ENCODE data around the gene MAGEA9.
"Not testable (repeated sequence)": the region's sequence is repeated elsewhere in the genome, so short reads cannot be mapped to it uniquely, and the experiment has no call there.

MAGEA9 gene

DNA sequence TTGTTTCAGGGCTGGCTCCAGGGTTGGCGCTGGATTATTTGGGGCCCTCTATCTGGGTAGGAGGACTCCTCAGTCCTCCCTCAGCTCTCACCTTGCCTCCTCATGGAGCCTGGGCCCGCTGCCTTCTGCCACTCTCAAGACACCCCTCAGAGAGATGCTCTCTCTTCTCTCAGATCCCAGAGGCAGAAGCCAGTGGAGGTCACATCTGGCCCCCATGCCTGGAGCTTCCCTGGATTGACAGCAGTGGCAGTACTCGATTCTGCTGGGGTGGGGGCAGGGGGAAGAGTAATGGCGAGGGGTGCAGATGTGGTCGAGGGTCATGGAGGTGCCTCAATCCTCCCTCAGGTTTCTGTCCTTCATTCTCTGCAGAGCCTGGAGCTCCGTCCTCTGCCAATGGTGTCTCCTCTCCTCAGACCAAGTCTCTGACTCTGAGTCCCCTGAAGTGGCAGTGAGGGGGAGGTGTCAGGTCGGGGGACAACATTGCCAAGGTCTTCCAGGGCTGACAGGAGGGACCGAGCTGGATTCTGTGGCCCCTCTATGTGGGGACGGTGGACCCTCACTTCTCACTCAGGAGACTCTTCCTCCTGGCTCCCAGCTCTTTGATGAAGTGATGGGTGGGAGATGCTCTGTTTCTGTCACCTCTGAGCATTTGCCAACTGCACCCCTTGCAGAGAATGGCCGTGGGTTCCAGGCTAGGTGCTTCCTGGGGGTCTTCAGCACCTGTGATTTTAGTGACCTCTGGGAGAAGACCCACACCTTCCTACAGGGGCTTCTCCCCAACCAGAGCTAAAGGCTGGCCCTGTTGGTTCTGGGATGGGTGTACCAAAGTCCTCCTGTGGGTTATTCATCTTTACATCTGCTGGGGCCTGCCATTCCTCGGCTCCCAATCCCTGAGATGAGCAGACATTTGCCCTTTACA, 18.8 kb upstream of the MAGEA9 start:
- no peak overlapping the region for H3K27ac ChIP-seq
- TF ChIP-seq, protein P1, sequence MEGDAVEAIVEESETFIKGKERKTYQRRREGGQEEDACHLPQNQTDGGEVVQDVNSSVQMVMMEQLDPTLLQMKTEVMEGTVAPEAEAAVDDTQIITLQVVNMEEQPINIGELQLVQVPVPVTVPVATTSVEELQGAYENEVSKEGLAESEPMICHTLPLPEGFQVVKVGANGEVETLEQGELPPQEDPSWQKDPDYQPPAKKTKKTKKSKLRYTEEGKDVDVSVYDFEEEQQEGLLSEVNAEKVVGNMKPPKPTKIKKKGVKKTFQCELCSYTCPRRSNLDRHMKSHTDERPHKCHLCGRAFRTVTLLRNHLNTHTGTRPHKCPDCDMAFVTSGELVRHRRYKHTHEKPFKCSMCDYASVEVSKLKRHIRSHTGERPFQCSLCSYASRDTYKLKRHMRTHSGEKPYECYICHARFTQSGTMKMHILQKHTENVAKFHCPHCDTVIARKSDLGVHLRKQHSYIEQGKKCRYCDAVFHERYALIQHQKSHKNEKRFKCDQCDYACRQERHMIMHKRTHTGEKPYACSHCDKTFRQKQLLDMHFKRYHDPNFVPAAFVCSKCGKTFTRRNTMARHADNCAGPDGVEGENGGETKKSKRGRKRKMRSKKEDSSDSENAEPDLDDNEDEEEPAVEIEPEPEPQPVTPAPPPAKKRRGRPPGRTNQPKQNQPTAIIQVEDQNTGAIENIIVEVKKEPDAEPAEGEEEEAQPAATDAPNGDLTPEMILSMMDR (conservative IDR thresholded peaks at IDR 0.05) = no peak

DNA sequence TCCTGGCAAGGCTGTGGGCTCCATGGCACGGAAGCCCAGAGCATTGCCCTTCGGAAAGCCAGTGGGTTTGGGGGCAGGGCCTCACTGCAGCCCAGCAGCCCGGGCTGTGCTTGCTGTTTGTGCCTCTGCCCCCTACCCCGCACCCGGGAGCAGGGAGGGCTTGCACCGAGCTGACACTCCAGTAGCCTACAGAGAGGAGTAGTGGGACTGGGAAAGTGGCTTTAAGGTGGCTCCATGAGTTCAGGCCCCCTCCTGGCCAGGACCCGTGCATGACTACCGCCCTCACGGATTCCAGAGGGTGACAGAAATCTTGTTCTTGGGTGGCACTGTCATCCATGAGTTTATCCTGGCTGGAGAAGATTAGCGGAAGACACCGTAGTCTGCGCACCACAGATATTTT, 11.4 kb upstream of the MAGEA9 start:
- not testable (repeated sequence) for H3K27ac ChIP-seq

DNA sequence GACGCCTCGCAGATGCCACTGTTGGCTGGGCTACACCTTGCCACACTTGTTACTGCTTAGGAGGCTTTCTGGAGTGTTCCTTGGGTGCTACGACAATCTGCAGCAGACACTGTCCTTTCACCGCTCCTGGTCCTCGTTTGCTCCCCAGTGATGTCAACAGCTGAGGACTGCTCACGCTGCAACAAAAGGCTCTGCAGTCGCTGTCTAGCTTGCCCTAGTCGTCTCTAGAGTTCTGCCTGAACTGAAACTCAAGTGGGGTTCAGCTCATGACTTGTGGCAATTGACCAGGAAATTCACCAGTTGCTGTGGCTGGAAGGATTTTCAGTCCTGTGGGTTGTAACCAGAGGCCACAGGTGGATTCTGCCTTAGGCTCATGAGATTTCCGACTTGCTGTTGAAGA, 8.7 kb upstream of the MAGEA9 start:
- not testable (repeated sequence) for H3K27ac ChIP-seq

DNA sequence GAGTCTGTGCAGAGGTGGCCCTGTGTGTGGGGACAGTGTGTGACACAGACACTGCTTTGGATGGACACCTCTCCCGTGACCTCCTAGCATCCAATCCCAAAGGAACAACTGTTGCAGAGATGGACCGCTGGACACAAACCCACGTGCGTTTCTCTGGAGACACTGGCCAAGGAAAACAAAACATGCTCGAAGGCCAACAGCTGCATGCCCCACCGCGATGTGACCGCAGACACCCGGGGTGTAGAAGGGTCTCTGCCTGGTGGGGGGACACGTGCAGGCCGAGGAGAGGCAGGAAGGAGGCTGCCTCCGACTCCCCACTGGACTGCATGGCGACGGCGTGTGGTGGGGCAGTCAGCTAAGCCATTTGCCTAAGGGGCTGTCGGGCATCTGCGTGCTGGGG, 8.0 kb upstream of the MAGEA9 start, which contains the start of gene HSFX1:
Gene HSFX1, plus strand, starts transcription at position 301 of the 400 bp plus-strand sequence. CDS start 614 bp downstream, outside the sequence.
- not testable (repeated sequence) for H3K27ac ChIP-seq

DNA sequence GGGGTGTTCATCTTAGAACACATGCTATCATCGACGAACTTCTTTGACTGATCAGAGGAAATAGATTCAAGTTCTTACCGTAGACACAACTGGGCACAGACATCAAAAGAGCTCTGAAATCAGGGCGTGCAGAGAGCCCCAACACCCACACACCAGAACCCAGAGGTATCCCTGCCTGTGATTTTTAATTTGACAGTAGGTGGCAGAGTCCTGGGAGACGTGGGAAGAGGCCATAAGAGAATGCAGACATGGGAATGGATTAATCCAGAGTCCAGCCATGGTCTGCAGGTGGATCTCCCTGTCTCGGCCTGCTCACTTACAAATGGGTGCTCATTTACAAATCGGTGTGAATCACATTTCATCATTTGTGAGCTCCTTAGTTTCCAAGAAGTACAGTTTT, 3.7 kb upstream of the MAGEA9 start:
- not testable (repeated sequence) for H3K27ac ChIP-seq

DNA sequence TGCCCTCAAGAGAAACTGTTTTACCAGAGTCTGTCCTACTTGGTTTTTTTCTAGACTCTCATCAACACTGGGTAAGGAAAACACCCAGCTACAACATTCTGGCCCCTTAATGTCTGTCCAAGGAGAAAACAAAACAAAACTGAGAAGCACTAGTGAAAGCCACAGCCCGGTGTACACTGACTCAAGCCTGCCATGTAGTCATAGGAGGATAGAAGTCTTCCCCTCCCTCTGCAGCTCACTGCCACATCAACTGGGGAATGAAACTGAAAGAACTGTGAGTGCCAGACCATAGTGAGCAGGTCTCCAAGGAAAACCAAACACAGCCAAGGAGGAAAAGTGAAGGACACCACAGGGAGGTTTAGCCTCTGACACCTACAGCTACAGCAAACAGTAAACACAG, 13.8 kb downstream of the MAGEA9 start:
- not testable (repeated sequence) for H3K27ac ChIP-seq

DNA sequence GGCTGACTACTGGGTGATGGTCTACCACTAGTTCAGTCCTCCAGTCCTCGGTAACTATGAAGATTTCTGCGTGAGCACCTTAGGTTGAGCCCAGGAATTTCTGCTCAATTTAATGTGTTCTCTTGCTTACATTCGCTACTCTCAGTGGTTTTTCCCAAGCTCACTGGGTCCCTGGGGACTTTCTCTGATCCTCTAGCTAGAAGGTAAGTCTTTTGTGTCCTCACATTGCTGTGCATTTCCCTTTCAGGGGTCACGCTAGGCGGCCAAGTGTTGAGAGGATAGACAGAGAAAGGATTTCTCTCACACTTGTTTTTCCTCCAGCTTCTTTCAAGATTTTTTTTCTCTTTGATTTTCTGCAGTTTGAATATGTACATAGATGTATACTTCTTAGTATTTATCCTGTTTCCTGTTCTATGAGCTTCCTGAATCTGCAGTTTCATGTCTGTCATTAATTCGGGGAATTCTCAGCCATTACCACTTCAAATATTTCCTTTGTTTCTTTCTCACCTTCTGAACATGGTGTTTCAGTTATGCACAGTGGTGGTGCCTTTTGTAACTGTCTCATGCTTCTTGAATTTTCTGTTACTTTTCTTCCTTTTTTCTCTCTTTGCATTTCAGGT, 17.5 kb downstream of the MAGEA9 start:
- H3K27ac ChIP-seq = peak overlapping the region; percentile 70
- TF ChIP-seq, protein P1 (conservative IDR thresholded peaks at IDR 0.05) = no peak

DNA sequence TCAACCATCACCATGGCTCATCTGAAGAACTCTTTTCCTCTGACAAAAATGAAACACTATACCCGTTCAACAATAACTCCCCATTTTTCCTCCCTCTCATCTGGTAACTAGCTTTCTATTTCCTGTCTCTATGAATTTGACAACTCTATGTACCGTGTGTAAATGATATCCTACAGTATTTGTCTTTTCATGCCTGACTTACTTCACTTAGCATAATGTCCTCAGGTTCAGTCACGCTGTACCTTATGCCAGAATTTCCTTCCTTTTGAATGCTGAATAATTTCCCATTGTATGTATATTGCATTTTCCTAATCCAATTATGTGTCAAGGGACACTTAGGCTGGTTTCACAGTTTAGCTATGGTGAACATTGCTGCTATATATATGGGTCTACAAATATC, 18.2 kb downstream of the MAGEA9 start:
- TF ChIP-seq, protein P1 (conservative IDR thresholded peaks at IDR 0.05) = no peak
- H3K27ac ChIP-seq = peak overlapping the region; percentile 70

DNA sequence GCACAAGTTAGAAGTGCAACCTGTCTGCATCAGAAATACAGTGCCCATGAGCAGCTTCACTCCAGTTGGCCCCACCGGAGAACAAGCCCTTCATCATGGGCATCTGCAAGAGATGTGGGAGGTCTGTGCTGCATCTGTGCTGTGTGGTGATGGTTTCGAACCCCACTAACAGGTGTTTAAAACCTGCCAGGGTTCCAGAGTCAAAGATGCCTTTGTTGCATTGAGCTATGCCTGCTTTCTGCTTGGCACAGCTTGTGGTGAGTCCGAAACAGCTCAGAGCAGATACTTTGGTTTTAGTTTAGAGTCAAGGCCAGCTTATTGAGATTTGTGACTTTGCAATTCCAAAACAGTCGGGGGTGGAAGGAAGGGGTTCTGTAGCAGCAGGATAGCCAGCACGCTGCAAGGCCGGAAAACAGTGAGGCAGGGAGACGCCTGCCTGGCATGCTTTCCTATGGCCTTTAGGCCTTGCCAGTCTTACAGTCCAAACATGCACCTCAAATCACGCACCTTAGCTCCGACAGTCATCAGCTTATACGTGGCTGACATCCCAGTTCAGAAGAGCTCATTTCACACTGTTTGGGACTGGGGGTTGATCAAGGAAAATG, 21.8 kb downstream of the MAGEA9 start:
- no peak overlapping the region for H3K27ac ChIP-seq
- TF ChIP-seq, protein P1 (conservative IDR thresholded peaks at IDR 0.05) = no peak

DNA sequence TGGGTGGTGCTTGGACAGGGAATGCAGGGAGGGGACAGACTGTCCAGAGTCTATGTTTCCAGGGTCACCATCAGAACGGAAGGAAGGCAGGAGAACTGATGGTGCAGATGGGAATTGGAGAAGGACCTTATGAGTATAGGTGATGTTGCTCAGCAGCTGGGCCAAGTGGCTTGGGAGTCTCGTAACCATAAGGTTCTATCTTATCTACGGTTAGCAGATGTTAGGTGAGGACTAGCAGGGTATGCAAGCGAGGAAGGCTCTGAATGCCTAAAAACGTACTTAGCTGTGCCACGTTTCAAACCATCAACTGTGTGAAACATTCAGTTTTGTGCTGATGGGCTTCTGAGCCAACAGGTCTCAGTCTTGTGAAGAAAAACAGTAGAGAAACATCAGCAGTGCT, 22.4 kb downstream of the MAGEA9 start:
- H3K27ac ChIP-seq = no peak overlapping the region
- TF ChIP-seq, protein P1 (conservative IDR thresholded peaks at IDR 0.05) = no peak

Data from VCaP (cell line).